HepG2 (cell line): ENCODE results near the gene MGAT5. TPM values are rescaled to one million over a fixed set of nuclear protein-coding genes. Genes with fewer than 3 reads are reported as not detected.
A peak's percentile ranks its signal among the peaks of the same experiment; 100 is the strongest.

Experiments
- CEBPZ ChIP-seq: IDR thresholded peaks from 2 replicates; pipeline ENCODE4 v1.6.1; 2012; ENCODE audit warnings: low read length, improper control_type of control experiment
- CHD2 ChIP-seq: IDR thresholded peaks from 2 replicates; pipeline ENCODE4 v1.6.1; 2011; ENCODE audit warnings: low read depth, low read length, improper control_type of control experiment
- ELF4 ChIP-seq: sonication (generic); formaldehyde crosslinking; IDR thresholded peaks from 2 replicates; pipeline ENCODE4 v1.5.0; 2020; ENCODE audit warnings: missing genetic modification reagents, mild to moderate bottlenecking, moderate library complexity, borderline replicate concordance
- ETS1 ChIP-seq: sonication (generic); formaldehyde crosslinking; IDR thresholded peaks from 2 replicates; pipeline ENCODE4 v1.4.0; 2020; ENCODE audit warnings: missing genetic modification reagents
- FOXA3 ChIP-seq: IDR thresholded peaks from 2 replicates; pipeline ENCODE4 v1.6.1; 2016; ENCODE audit warnings: missing genetic modification reagents, missing compliant biosample characterization
- IKZF1 ChIP-seq: fragments of 450-650 bp; IDR thresholded peaks from 2 replicates; pipeline ENCODE4 v1.7.1; 2016
- KDM1A ChIP-seq: IDR thresholded peaks from 2 replicates; pipeline ENCODE4 v1.6.1; 2016; ENCODE audit warnings: missing compliant biosample characterization
- KLF13 ChIP-seq: sonication (generic); formaldehyde crosslinking; IDR thresholded peaks from 2 replicates; pipeline ENCODE4 v1.4.0; 2020; ENCODE audit warnings: mild to moderate bottlenecking, missing genetic modification reagents
- LRRFIP1 ChIP-seq: sonication (generic); formaldehyde crosslinking; conservative IDR thresholded peaks from 2 replicates; pipeline ENCODE4 v1.4.0; 2020; ENCODE audit warnings: missing genetic modification reagents
- MIER3 ChIP-seq: IDR thresholded peaks from 2 replicates; pipeline ENCODE4 v1.6.1; 2016; ENCODE audit warnings: missing compliant biosample characterization, borderline replicate concordance
- MTERF4 ChIP-seq: sonication (generic); formaldehyde crosslinking; IDR thresholded peaks from 2 replicates; pipeline ENCODE4 v1.8.0; 2023; ENCODE audit warnings: mild to moderate bottlenecking, missing genetic modification reagents
- NR2F6 ChIP-seq, 2 experiments: IDR thresholded peaks; 2 replicates each; pipeline ENCODE4 v1.6.1; 2016; ENCODE audit warnings: antibody characterized with exemption in 1 of 2, mild to moderate bottlenecking in 1 of 2
- RAD51 ChIP-seq: fragments of 450-650 bp; IDR thresholded peaks from 2 replicates; pipeline ENCODE4 v1.6.1; 2016; ENCODE audit warnings: borderline replicate concordance
- SIX4 ChIP-seq: sonication (generic); formaldehyde crosslinking; IDR thresholded peaks from 2 replicates; pipeline ENCODE4 v1.4.0; 2020; ENCODE audit warnings: missing genetic modification reagents
- SMAD1 ChIP-seq: sonication (generic); formaldehyde crosslinking; IDR thresholded peaks from 2 replicates; pipeline ENCODE4 v1.4.0; 2020; ENCODE audit warnings: missing genetic modification reagents, low read depth, mild to moderate bottlenecking, borderline replicate concordance
- STAT5B ChIP-seq: sonication (generic); formaldehyde crosslinking; IDR thresholded peaks from 2 replicates; pipeline ENCODE4 v1.4.0; 2020; ENCODE audit warnings: missing genetic modification reagents
- TBP ChIP-seq: sonication (generic); formaldehyde crosslinking; IDR thresholded peaks from 2 replicates; pipeline ENCODE4 v1.5.0; 2020; ENCODE audit warnings: missing genetic modification reagents
- TCF7L2 ChIP-seq: IDR thresholded peaks from 2 replicates; pipeline ENCODE4 v1.6.1; 2011; ENCODE audit warnings: mild to moderate bottlenecking, low read depth, low read length, moderate library complexity
- YEATS2 ChIP-seq: sonication (generic); formaldehyde crosslinking; IDR thresholded peaks from 2 replicates; pipeline ENCODE4 v1.4.0; 2020; ENCODE audit warnings: missing genetic modification reagents, borderline replicate concordance
- ZNF138 ChIP-seq: sonication (generic); formaldehyde crosslinking; IDR thresholded peaks from 2 replicates; pipeline ENCODE4 v1.5.0; 2020; ENCODE audit warnings: mild to moderate bottlenecking, low read depth, missing genetic modification reagents
- ZNF225 ChIP-seq: sonication (generic); formaldehyde crosslinking; IDR thresholded peaks from 2 replicates; pipeline ENCODE4 v1.4.0; 2020; ENCODE audit warnings: mild to moderate bottlenecking, missing genetic modification reagents
- ZNF280B ChIP-seq: sonication (generic); formaldehyde crosslinking; IDR thresholded peaks from 2 replicates; pipeline ENCODE4 v1.5.0; 2020; ENCODE audit warnings: missing genetic modification reagents, mild to moderate bottlenecking, borderline replicate concordance
- polyA plus RNA-seq, 8 experiments: library from polyadenylated mRNA; depleted of rRNA in 3 of 8; stranded (reverse) in 7 of 8; unstranded in 1 of 8; fragments of >200 nt; fragmentation: Illumina TruSeq in 4 of 8; extraction: Trizol in 4 of 8; gene quantifications; 2 replicates each; pipeline versions ENCODE4 v1.2.1 to v1.2.3, GENCODE V29; 2011 to 2016; ENCODE audit warnings: low read depth in 4 of 8, missing spikeins in 1 of 8, mixed read lengths in 1 of 8; ENCODE audit not compliant: insufficient read depth in 1 of 8
- total RNA-seq, 5 experiments: library from RNA; depleted of rRNA; stranded (reverse); fragments of >200 nt; fragmentation: Illumina TruSeq; extraction: Trizol; gene quantifications; 2 replicates each; pipeline ENCODE4 v1.2.3, GENCODE V29; 2016; ENCODE audit warnings: low read depth in 1 of 5

Gene MGAT5
- total and polyA plus RNA-seq, 2 of the 13 experiments (the other 11 are each of a cell fraction or from before 2014, with no cell fraction given): 33.1 to 60.2 TPM

GRCh38 chr2:134432435-134432883, 178.6 kb downstream of the MGAT5 start (continued):
- TF ChIP-seq ZNF138 (CRISPR knock-in tag): no peak
- peak; percentile 83 for TF ChIP-seq NR2F6 (IDR thresholded peaks at IDR 0.05)
- peak; percentile 84 for TF ChIP-seq NR2F6 (CRISPR knock-in tag; IDR thresholded peaks at IDR 0.05)
- no peak; the same call in 1 of the 2 replicates for TF ChIP-seq ZNF225 (CRISPR knock-in tag)
- no peak for TF ChIP-seq CEBPZ
- no peak for TF ChIP-seq KLF13 (CRISPR knock-in tag)
- peak; percentile 69; the same call in 1 of the 2 replicates for TF ChIP-seq STAT5B (CRISPR knock-in tag)
- TF ChIP-seq SIX4 (CRISPR knock-in tag): peak; percentile 76; the same call in 1 of the 2 replicates
- no peak for TF ChIP-seq ELF4
- TF ChIP-seq RAD51: no peak
- no peak for TF ChIP-seq TBP
- no peak for TF ChIP-seq ETS1 (CRISPR knock-in tag)
- peak; percentile 44; the same call in 1 of the 2 replicates for TF ChIP-seq TCF7L2
- TF ChIP-seq MTERF4: no peak
- no peak; the same call in 1 of the 2 replicates for TF ChIP-seq CHD2
- TF ChIP-seq MIER3 (CRISPR knock-in tag): peak; percentile 87; the same call in 1 of the 2 replicates
- no peak; the same call in 1 of the 2 replicates for TF ChIP-seq KDM1A (CRISPR knock-in tag)
- TF ChIP-seq IKZF1: no peak
- no peak for TF ChIP-seq ZNF280B (CRISPR knock-in tag)
- no peak for TF ChIP-seq SMAD1
- TF ChIP-seq YEATS2 (CRISPR knock-in tag): peak; percentile 51; the same call in 1 of the 2 replicates
- no peak for TF ChIP-seq LRRFIP1
- peak; percentile 99 for TF ChIP-seq FOXA3 (CRISPR knock-in tag)
